A673 (cell line): ENCODE measurements around the gene MFN2. TPM values are rescaled to one million over a fixed set of nuclear protein-coding genes. Genes with fewer than 3 reads are reported as not detected.

ENCODE experiments used
- BruUV-seq: library from RNA; stranded (reverse); fragments of 400-500 nt; replicated peaks from 2 replicates; lab custom pipeline; 2021; lab: Mats Ljungman, UMichigan
- CTCF ChIA-PET: fragments of 300-600 bp; sonication (Branson Sonifier 250); formaldehyde crosslinking; loops from one replicate; lab custom pipeline; 2022; ENCODE audit warnings: antibody characterized with exemption; lab: Charles Lee
- POLR2A ChIA-PET: fragments of 300-600 bp; sonication (Branson Sonifier 250); formaldehyde crosslinking; loops from one replicate; lab custom pipeline; 2022; ENCODE audit warnings: antibody characterized with exemption; ENCODE audit not compliant: low non-redundant PET; lab: Charles Lee
- DNase-seq: peaks from one replicate; pipeline ENCODE4 v3.0.0-alpha.2; 2015; ENCODE audit warnings: low spot score
- H3K27ac ChIP-seq: fragments of 200-600 bp; sonication (generic); 2 replicates; pipeline ENCODE4 v1.5.1; 2016; ENCODE audit warnings: mixed run types, low read depth, mild to moderate bottlenecking, mixed read lengths, antibody characterized with exemption, low read length; ENCODE audit not compliant: poor library complexity, severe bottlenecking
- H3K27me3 ChIP-seq: fragments of 200-600 bp; sonication (generic); replicated peaks from 2 replicates; pipeline ENCODE4 v1.6.1; 2017; ENCODE audit warnings: mixed run types, low read depth, mild to moderate bottlenecking, mixed read lengths, antibody characterized with exemption, low read length; ENCODE audit not compliant: insufficient read depth, poor library complexity
- H3K36me3 ChIP-seq: fragments of 200-600 bp; sonication (generic); 2 replicates; pipeline ENCODE4 v1.6.1; 2016; ENCODE audit warnings: mixed run types, mild to moderate bottlenecking, mixed read lengths, antibody characterized with exemption, low read length; ENCODE audit not compliant: insufficient read depth, poor library complexity, severe bottlenecking
- H3K4me1 ChIP-seq: fragments of 200-600 bp; sonication (generic); 2 replicates; pipeline ENCODE4 v1.6.1; 2017; ENCODE audit warnings: mixed run types, mild to moderate bottlenecking, mixed read lengths, antibody characterized with exemption, low read length; ENCODE audit not compliant: insufficient read depth, poor library complexity, severe bottlenecking
- H3K4me3 ChIP-seq: fragments of 200-600 bp; sonication (generic); 2 replicates; pipeline ENCODE4 v1.5.1; 2016; ENCODE audit warnings: low read depth, mixed run types, mild to moderate bottlenecking, mixed read lengths, low read length; ENCODE audit not compliant: poor library complexity, severe bottlenecking
- H3K9me3 ChIP-seq: fragments of 200-600 bp; sonication (generic); 2 replicates; pipeline ENCODE4 v1.6.1; 2016; ENCODE audit warnings: mixed run types, low read depth, mild to moderate bottlenecking, mixed read lengths, antibody characterized with exemption, low read length; ENCODE audit not compliant: poor library complexity, severe bottlenecking
- EZH2 ChIP-seq: fragments of 200-600 bp; sonication (generic); IDR thresholded peaks from 2 replicates; pipeline ENCODE4 v1.6.1; 2017; ENCODE audit warnings: borderline replicate concordance, low read depth, mild to moderate bottlenecking, mixed read lengths, antibody characterized with exemption, low read length; ENCODE audit not compliant: poor library complexity, severe bottlenecking
- intact Hi-C: fragments of 100-400 bp; cut with micrococcal nuclease; formaldehyde crosslinking; loops from one replicate; pipeline ENCODE4 v1.10.0; 2022; ENCODE audit not compliant: unreplicated experiment
- microRNA-seq: library from miRNA; unstranded; fragments of <30 nt; microRNA quantifications from one replicate; pipeline ENCODE4 v1.2.0, GENCODE V29; 2021
- total RNA-seq: library from RNA; stranded (reverse); gene quantifications from 2 replicates; pipeline ENCODE4 v1.2.3, GENCODE V29; 2021
- TF ChIP-seq, protein P1 (sequence below): fragments of 300-800, 200-600 bp; sonication (generic); conservative IDR thresholded peaks from 2 replicates; pipeline ENCODE4 v1.5.1; 2017; ENCODE audit warnings: low read depth, mild to moderate bottlenecking, antibody characterized with exemption, low read length, moderate library complexity, mixed read lengths

The MFN2 gene
- total RNA-seq, 1 experiment from 2014 or later = 160 TPM

DNA sequence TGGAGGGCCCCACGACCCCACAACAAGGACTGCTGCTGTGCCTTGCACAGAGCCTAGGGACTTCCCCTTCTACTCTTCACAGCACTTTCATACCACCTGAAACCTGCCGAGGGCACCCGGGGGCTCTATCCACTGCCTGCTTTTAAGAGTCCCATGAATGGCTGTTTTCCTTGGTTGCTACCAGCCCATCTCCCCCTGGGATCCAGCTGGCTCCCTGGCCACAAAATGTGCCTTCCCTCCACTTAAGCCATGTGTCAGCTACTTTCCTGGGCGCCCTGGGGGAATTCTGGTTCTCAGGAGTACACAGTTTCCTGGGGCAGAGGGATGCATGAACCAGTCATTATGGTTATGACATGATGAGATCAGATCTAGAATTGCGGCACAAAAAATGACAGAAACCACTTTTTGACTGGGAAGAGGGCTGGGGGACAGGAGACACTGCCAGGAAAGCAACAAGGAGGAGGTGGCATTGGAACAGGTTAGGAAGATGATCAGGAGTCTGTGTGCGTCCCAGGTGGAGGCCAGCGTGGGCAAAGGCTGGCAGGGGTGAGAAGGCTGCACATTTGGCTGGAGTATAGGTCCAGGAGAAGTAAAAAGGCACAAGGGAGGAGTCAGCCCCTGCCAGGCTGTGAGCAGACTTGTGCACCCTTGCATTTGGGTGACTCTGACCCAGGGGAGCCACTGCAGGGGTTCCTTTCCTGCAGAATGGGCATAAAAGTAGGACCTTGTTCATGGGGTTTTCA is 79.6 kb downstream of the MFN2 start:
- H3K27ac ChIP-seq = no peak overlapping the region
- no peak overlapping the region for H3K4me3 ChIP-seq
- peaks cover 44% of the 10 kb centered on the region for H3K27me3 ChIP-seq
- no peak for TF ChIP-seq EZH2
- TF ChIP-seq, protein P1, sequence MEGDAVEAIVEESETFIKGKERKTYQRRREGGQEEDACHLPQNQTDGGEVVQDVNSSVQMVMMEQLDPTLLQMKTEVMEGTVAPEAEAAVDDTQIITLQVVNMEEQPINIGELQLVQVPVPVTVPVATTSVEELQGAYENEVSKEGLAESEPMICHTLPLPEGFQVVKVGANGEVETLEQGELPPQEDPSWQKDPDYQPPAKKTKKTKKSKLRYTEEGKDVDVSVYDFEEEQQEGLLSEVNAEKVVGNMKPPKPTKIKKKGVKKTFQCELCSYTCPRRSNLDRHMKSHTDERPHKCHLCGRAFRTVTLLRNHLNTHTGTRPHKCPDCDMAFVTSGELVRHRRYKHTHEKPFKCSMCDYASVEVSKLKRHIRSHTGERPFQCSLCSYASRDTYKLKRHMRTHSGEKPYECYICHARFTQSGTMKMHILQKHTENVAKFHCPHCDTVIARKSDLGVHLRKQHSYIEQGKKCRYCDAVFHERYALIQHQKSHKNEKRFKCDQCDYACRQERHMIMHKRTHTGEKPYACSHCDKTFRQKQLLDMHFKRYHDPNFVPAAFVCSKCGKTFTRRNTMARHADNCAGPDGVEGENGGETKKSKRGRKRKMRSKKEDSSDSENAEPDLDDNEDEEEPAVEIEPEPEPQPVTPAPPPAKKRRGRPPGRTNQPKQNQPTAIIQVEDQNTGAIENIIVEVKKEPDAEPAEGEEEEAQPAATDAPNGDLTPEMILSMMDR = no peak
- ChIA-PET POLR2A (no interaction called here), CTCF (interaction anchor here (0.6 kb wide), 1 partner anchor 76 kb away, joined by 4 read pairs; no protein-coding TSS in a partner anchor)
- no TSS peak for BruUV-seq
- DNase-seq = no peak
- intact Hi-C loops = no loop called here
- H3K4me1 ChIP-seq = no peaks in the 10 kb centered on the region
- H3K36me3 ChIP-seq = no peaks in the 10 kb centered on the region
- no peaks in the 10 kb centered on the region for H3K9me3 ChIP-seq

DNA sequence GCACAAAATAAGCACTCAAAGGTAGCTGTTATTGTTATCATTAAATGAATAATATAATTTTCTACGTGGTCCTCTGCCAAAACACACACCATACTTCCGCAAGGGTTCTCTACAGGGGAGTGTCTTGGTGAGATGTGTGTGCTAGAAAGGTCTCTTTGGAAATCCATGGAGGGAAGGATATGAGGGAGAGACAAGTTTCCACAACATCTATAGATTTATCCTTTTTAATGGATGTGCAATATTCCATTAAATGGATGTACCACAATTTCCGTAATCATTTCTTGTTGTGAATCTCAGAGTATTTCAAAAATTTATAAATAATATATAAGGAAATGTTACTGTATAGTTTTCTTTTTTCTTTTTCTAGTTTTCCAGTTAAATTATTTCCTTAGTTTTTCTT is 80.3 kb downstream of the MFN2 start:
- TF ChIP-seq EZH2 = no peak
- TF ChIP-seq, protein P1 = no peak
- H3K27ac ChIP-seq = no peak overlapping the region
- no peak for DNase-seq
- H3K27me3 ChIP-seq = peaks cover 50% of the 10 kb centered on the region
- CTCF ChIA-PET = no interaction called here
- intact Hi-C loops = no loop called here
- H3K4me3 ChIP-seq = no peak overlapping the region
- POLR2A ChIA-PET = no interaction called here
- no peaks in the 10 kb centered on the region for H3K9me3 ChIP-seq
- no peaks in the 10 kb centered on the region for H3K36me3 ChIP-seq
- BruUV-seq = no TSS peak
- no peaks in the 10 kb centered on the region for H3K4me1 ChIP-seq

Small RNAs within 50 kb of the gene (microRNA-seq; reads per million reads assigned to microRNA genes)
- 4.3 reads per million, percentile 13 among the genes with 10 or more reads in this experiment for gene MIR6729

Other genes starting within 250 kb of the MFN2 start
- gene AGTRAP, start 244.3 kb upstream of the MFN2 start, total RNA-seq = 23.6 and 33.5 TPM in 2 replicates
- not detected in 2 replicates for gene C1orf167, start 218.3 kb upstream of the MFN2 start, total RNA-seq
- gene MTHFR, start 174.5 kb upstream of the MFN2 start, total RNA-seq = 23.3 and 25.8 TPM in 2 replicates
- 42.0 and 48.1 TPM in 2 replicates for gene CLCN6, start 174.3 kb upstream of the MFN2 start, total RNA-seq
- gene NPPA, start 132.7 kb upstream of the MFN2 start, total RNA-seq = not detected in 2 replicates
- not detected in 2 replicates for gene NPPB, start 121.5 kb upstream of the MFN2 start, total RNA-seq
- 52.4 and 53.4 TPM in 2 replicates for gene KIAA2013, start 54.0 kb upstream of the MFN2 start, total RNA-seq
- gene PLOD1, start 45.7 kb upstream of the MFN2 start, total RNA-seq = 94.8 and 103 TPM in 2 replicates
- gene MIIP, start 39.1 kb downstream of the MFN2 start, total RNA-seq = 43.8 and 45.9 TPM in 2 replicates
- gene TNFRSF8, start 82.9 kb downstream of the MFN2 start, total RNA-seq = not detected in 2 replicates
- 0.09 TPM in 1 of 2 replicates, not detected in the other for gene TNFRSF1B, start 186.5 kb downstream of the MFN2 start, total RNA-seq
- gene VPS13D, start 249.6 kb downstream of the MFN2 start, total RNA-seq = 26.0 and 32.5 TPM in 2 replicates